HEK293T (cell line): Measurements from ENCODE around the gene CYP2A6.
"Not testable (repeated sequence)": the region's sequence is repeated elsewhere in the genome, so short reads cannot be mapped to it uniquely, and the experiment has no call there.

Experiments
- CTCF ChIA-PET: fragments of 350-600 bp; formaldehyde crosslinking; extraction: SDS; loops from one replicate; lab custom pipeline; 2021; ENCODE audit warnings: antibody characterized with exemption, inconsistent platforms; lab: Yijun Ruan, JAX
- POLR2A ChIA-PET: fragments of 350-600 bp; formaldehyde crosslinking; extraction: SDS; loops from one replicate; lab custom pipeline; 2020; ENCODE audit warnings: antibody characterized with exemption, inconsistent platforms; lab: Yijun Ruan, JAX
- DNase-seq: peaks from one replicate; pipeline ENCODE4 v3.0.0; 2012; ENCODE audit warnings: mixed read lengths; ENCODE audit errors: extremely low spot score
- ARNT ChIP-seq: fragments of 450-650 bp; IDR thresholded peaks from 2 replicates; pipeline ENCODE4 v1.6.1; 2017; ENCODE audit warnings: mild to moderate bottlenecking
- BHLHE40 ChIP-seq: fragments of 450-650 bp; IDR thresholded peaks from 2 replicates; pipeline ENCODE4 v1.6.1; 2016; ENCODE audit warnings: mild to moderate bottlenecking, moderate library complexity, borderline replicate concordance
- CTBP1 ChIP-seq: fragments of 450-650 bp; IDR thresholded peaks from 2 replicates; pipeline ENCODE4 v1.6.1; 2016; ENCODE audit warnings: borderline replicate concordance
- ELF4 ChIP-seq: fragments of 450-650 bp; IDR thresholded peaks from 2 replicates; pipeline ENCODE4 v1.6.1; 2017; ENCODE audit warnings: antibody characterized with exemption
- FOXA1 ChIP-seq: fragments of 450-650 bp; IDR thresholded peaks from 2 replicates; pipeline ENCODE4 v1.6.1; 2016; ENCODE audit warnings: mild to moderate bottlenecking
- FOXK2 ChIP-seq: fragments of 450-650 bp; IDR thresholded peaks from 2 replicates; pipeline ENCODE4 v1.6.1; 2016; ENCODE audit warnings: mild to moderate bottlenecking
- FOXM1 ChIP-seq: fragments of 450-650 bp; IDR thresholded peaks from 2 replicates; pipeline ENCODE4 v1.6.1; 2017; ENCODE audit warnings: mild to moderate bottlenecking, borderline replicate concordance
- HDGF ChIP-seq: fragments of 450-650 bp; IDR thresholded peaks from 2 replicates; pipeline ENCODE4 v1.6.1; 2017; ENCODE audit warnings: antibody characterized with exemption, borderline replicate concordance
- L3MBTL2 ChIP-seq: fragments of 450-650 bp; conservative IDR thresholded peaks from 2 replicates; pipeline ENCODE4 v1.6.1; 2016; ENCODE audit warnings: mild to moderate bottlenecking
- LEF1 ChIP-seq: fragments of 450-650 bp; IDR thresholded peaks from 2 replicates; pipeline ENCODE4 v1.6.1; 2017; ENCODE audit warnings: mild to moderate bottlenecking, borderline replicate concordance
- NFRKB ChIP-seq: fragments of 450-650 bp; IDR thresholded peaks from 2 replicates; pipeline ENCODE4 v1.6.1; 2016; ENCODE audit warnings: mild to moderate bottlenecking, moderate library complexity
- SP1 ChIP-seq: fragments of 450-650 bp; IDR thresholded peaks from 2 replicates; pipeline ENCODE4 v1.6.1; 2017
- SUZ12 ChIP-seq: fragments of 450-650 bp; IDR thresholded peaks from 2 replicates; pipeline ENCODE4 v1.6.1; 2016; ENCODE audit warnings: mild to moderate bottlenecking
- TARDBP ChIP-seq: fragments of 450-650 bp; IDR thresholded peaks from 2 replicates; pipeline ENCODE4 v1.6.1; 2016
- ZNF384 ChIP-seq: fragments of 450-650 bp; IDR thresholded peaks from 2 replicates; pipeline ENCODE4 v1.6.1; 2016
- TF ChIP-seq, protein P1 (sequence below): fragments of 450-650 bp; IDR thresholded peaks from 2 replicates; pipeline ENCODE4 v1.6.1; 2016

Gene CYP2A6

DNA sequence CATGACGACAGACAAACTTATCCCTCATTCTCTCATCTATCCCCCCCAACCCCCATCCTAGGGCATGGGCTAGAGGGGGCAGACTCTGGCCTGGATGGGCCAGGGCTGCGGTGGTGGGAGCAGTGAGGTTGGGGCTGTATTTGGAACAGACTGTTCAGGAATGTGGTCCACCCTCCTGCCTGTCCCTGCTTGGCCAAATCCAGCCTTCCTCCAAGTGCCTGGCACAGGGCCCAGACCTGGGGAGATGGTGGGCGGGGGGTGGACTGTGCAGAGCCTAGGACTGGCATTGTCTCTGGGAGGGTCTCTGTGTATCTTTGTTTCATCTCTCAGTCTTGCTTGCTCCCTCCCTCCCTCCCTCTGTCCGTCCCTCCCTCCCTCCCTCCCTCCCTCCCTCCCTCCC is 37.1 kb downstream of the CYP2A6 start:
- POLR2A ChIA-PET, result no interaction called here
- CTCF ChIA-PET, result no interaction called here
- no peak for DNase-seq
- TF ChIP-seq, protein P1, sequence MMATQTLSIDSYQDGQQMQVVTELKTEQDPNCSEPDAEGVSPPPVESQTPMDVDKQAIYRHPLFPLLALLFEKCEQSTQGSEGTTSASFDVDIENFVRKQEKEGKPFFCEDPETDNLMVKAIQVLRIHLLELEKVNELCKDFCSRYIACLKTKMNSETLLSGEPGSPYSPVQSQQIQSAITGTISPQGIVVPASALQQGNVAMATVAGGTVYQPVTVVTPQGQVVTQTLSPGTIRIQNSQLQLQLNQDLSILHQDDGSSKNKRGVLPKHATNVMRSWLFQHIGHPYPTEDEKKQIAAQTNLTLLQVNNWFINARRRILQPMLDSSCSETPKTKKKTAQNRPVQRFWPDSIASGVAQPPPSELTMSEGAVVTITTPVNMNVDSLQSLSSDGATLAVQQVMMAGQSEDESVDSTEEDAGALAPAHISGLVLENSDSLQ, result no peak
- no peak for TF ChIP-seq FOXM1

DNA sequence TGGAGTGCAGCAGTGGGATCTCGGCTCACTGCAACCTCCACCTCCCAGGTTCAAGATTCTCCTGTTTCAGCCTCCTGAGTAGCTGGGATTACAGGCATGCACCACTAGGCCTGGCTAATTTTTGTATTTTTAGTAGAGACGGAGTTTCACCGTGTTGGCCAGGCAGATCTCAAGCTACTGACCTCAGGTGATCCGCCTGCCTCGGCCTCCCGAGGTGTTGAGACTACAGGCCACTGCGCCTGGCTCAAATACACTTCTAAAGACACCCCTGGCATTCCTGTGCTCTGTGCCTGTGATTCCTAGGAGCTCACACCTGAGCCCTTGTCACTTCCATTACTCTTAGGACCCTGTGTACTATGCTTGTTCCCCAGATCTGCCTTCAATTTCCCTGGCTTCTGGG is 37.7 kb downstream of the CYP2A6 start:
- DNase-seq, CTCF ChIA-PET: not testable (repeated sequence)
- POLR2A ChIA-PET, result interaction anchor here (1.1 kb wide), 1 partner anchor 62 kb away, joined by 4 read pairs; the partner anchor contains the start of gene ACTMAP

GRCh38 chr19:40811478-40812341 is 38.5 kb downstream of the CYP2A6 start:
- TF ChIP-seq, protein P1, result no peak
- TF ChIP-seq LEF1 (no peak), ELF4 (no peak), L3MBTL2 (no peak), SUZ12 (no peak), ZNF384 (no peak), NFRKB (no peak), FOXA1 (no peak), FOXM1 (no peak), TARDBP (no peak), SP1 (no peak), CTBP1 (no peak), BHLHE40 (no peak)
- ChIA-PET POLR2A (interaction anchor here (1.1 kb wide), 1 partner anchor 61 kb away, joined by 4 read pairs; the partner anchor contains the start of gene ACTMAP), CTCF (no interaction called here)
- DNase-seq, result no peak

DNA sequence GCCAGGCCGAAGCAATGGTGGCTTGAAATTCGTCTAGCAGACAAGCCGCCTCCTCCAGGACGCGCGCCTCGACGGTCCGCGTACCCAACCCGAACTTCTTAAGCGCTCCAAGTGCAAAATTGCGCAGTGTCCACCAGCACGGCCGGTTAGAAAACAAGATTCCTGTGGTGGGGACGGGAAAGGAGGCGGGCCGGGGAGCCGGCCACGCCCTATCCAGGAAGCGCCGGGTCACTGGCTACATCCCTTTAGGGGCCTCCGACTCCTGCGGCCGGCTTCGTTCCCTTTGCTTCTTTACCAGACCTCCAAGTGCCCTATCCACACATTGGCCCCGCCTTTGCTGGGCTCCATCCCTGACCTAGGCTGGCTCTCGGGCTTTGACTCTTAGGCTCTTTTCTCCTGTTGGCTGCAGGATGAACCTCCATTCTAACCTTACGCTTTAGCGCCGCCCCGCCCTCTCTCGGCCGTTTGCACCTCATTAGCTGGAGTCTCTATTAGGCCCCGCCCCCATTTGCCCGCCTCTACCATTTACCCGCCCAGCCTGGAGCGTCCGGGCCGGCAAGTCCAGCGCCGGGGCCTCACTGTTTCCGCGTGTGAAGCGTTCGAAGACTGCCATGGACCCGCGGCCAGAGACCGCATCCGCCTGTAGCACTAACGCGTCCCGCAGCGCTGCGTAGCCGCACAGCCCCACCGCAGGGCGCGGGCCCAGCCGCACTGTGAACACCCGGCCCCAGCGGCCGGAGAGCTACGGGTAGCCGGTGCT is 39.4 kb downstream of the CYP2A6 start:
- CTCF ChIA-PET, POLR2A ChIA-PET: not testable (repeated sequence)
- peak; percentile 39 for TF ChIP-seq L3MBTL2
- DNase-seq, result peak; percentile 20

DNA sequence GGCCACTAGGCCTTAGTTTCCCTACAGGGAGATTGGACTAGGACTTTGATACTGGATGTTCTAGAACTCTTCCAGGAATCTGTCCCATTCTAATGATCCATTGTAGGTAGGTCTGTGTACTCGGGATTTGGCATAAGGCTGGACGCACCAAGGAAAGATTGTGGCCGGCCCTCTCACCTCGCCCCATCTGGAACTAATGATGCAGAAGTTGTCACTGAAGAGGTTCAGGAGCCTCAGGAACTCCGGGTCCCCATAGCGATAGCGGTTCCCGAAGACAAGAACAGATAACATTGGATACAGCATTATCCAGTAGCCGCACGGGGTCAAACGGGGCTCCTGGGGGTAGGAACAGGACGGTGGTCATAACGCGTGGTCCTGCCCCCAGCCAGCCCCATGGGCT is 40.1 kb downstream of the CYP2A6 start:
- no peak for TF ChIP-seq LEF1
- no peak for DNase-seq
- ChIA-PET CTCF (no interaction called here), POLR2A (no interaction called here)

GRCh38 chr19:40809358-40810086 is 40.7 kb downstream of the CYP2A6 start:
- no peak for DNase-seq
- ChIA-PET CTCF (no interaction called here), POLR2A (no interaction called here)
- no peak for TF ChIP-seq SP1
- TF ChIP-seq L3MBTL2, result no peak
- no peak for TF ChIP-seq FOXK2
- TF ChIP-seq HDGF, result no peak
- TF ChIP-seq FOXA1, result no peak
- TF ChIP-seq, protein P1, result no peak
- TF ChIP-seq NFRKB, result no peak
- TF ChIP-seq ELF4, result no peak
- no peak for TF ChIP-seq LEF1
- no peak for TF ChIP-seq FOXM1
- TF ChIP-seq ARNT, result no peak
- TF ChIP-seq SUZ12, result no peak
- TF ChIP-seq ZNF384, result no peak
- TF ChIP-seq TARDBP, result no peak
- no peak for TF ChIP-seq BHLHE40
- no peak for TF ChIP-seq CTBP1
